Testis (tissue), 3 donors: ENCODE data around the gene BCL11B. TPM values are rescaled to one million over a fixed set of nuclear protein-coding genes. Genes with fewer than 3 reads are reported as not detected.

Experiments used
- DNase-seq: peaks from one replicate; pipeline ENCODE4 v3.0.0-alpha.2; 2019
- H3K27ac ChIP-seq, 2 donors: fragments of 200-600 bp; sonication (generic); one replicate each; pipeline ENCODE4 v1.5.1; 2019
- H3K27me3 ChIP-seq: fragments of 200-600 bp; sonication (generic); one replicate; pipeline ENCODE4 v1.5.1; 2019
- H3K36me3 ChIP-seq: fragments of 200-600 bp; sonication (generic); one replicate; pipeline ENCODE4 v1.5.1; 2017; ENCODE audit warnings: low read depth; ENCODE audit errors: missing control alignments
- H3K4me1 ChIP-seq: fragments of 200-600 bp; sonication (generic); one replicate; pipeline ENCODE4 v1.5.1; 2019
- H3K4me3 ChIP-seq, 2 donors: fragments of 200-600 bp; sonication (generic); one replicate each; pipeline ENCODE4 v1.5.1; 2017 to 2019
- H3K9me3 ChIP-seq: fragments of 200-600 bp; sonication (generic); one replicate; pipeline ENCODE4 v1.5.1; 2017
- POLR2A ChIP-seq: fragments of 450-650 bp; IDR thresholded peaks from one replicate; pipeline ENCODE4 v1.6.1; 2017; ENCODE audit warnings: antibody characterized with exemption, mild to moderate bottlenecking, moderate library complexity
- WGBS, 2 donors: methylation state at CpG; one replicate each; pipeline ENCODE4 v1.1.5; 2018; 5-methylcytosine and 5-hydroxymethylcytosine counted together
- intact Hi-C: fragments of 100-400 bp; cut with DNase I; formaldehyde crosslinking; loops from one replicate; pipeline ENCODE4 v1.15.1; 2023; ENCODE audit warnings: low total_unique reads
- polyA plus RNA-seq: library from polyadenylated mRNA; stranded (reverse); fragments of 350-450 nt; fragmentation: Illumina TruSeq; extraction: RNeasy Lipid Tissue Mini Kit (QIAGEN cat#74804); gene quantifications from one replicate; pipeline ENCODE4 v1.2.3, GENCODE V29; 2014; ENCODE audit warnings: low read depth, low replicate concordance; ENCODE audit not compliant: insufficient read depth
- total RNA-seq, 2 donors: library from RNA; depleted of rRNA; stranded (reverse); fragments of >200 nt; gene quantifications; one replicate each; pipeline ENCODE4 v1.2.3, GENCODE V29; 2016
- TF ChIP-seq, protein P1 (sequence below), 3 experiments: fragments of 450-650 bp in 2 of 3; fragments of 200-600 bp in 1 of 3; sonication (generic) in 1 of 3; IDR thresholded peaks; one replicate each; pipeline ENCODE4 v1.5.1; 2016 to 2019; ENCODE audit warnings: antibody characterized with exemption in 3 of 3, mild to moderate bottlenecking in 2 of 3, moderate library complexity in 1 of 3

Gene BCL11B
- total and polyA plus RNA-seq, 3 donors from 2014 or later, result 0.96 to 4.7 (median 4.4) TPM

GRCh38 chr14:99185436-99186068 is 86.4 kb downstream of the BCL11B start:
- H3K4me1 ChIP-seq, result no peaks in the 10 kb centered on the region
- H3K27me3 ChIP-seq, result no peaks in the 10 kb centered on the region
- WGBS, 2 donors, result 93 to 95% methylated on average over 15 to 16 of the region's 16 CpGs
- H3K9me3 ChIP-seq, result no peaks in the 10 kb centered on the region
- TF ChIP-seq, protein P1, sequence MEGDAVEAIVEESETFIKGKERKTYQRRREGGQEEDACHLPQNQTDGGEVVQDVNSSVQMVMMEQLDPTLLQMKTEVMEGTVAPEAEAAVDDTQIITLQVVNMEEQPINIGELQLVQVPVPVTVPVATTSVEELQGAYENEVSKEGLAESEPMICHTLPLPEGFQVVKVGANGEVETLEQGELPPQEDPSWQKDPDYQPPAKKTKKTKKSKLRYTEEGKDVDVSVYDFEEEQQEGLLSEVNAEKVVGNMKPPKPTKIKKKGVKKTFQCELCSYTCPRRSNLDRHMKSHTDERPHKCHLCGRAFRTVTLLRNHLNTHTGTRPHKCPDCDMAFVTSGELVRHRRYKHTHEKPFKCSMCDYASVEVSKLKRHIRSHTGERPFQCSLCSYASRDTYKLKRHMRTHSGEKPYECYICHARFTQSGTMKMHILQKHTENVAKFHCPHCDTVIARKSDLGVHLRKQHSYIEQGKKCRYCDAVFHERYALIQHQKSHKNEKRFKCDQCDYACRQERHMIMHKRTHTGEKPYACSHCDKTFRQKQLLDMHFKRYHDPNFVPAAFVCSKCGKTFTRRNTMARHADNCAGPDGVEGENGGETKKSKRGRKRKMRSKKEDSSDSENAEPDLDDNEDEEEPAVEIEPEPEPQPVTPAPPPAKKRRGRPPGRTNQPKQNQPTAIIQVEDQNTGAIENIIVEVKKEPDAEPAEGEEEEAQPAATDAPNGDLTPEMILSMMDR (IDR thresholded peaks at IDR 0.05), result no peak
- TF ChIP-seq POLR2A, result no peak
- no peak overlapping the region for H3K27ac ChIP-seq
- H3K36me3 ChIP-seq, result no peaks in the 10 kb centered on the region
- H3K4me3 ChIP-seq, result no peak overlapping the region
- intact Hi-C loops, result no loop called here
- no peak for DNase-seq

DNA sequence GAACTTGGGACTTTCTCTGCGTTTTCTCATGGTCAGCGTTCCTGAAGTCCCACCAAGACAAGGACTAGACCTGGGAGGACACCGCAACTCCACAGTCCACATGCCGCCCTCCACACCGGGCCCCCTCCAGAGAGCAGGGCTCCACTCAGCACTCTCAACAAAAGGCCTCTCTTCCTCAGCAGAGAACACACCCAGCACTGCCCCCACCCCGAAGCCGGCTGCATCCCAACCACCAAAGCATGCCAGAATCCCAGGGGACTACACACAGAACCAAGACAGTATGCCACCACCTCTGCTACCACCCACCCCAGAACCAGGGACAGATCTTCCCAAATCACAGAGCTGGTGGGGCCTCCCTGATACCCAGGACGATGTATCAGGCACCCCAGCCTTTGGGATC is 88.3 kb downstream of the BCL11B start:
- no peak overlapping the region for H3K27ac ChIP-seq
- H3K27me3 ChIP-seq, result no peaks in the 10 kb centered on the region
- no peak overlapping the region for H3K4me3 ChIP-seq
- no peak for TF ChIP-seq POLR2A
- TF ChIP-seq, protein P1 (IDR thresholded peaks at IDR 0.05), result no peak
- intact Hi-C loops, result no loop called here
- no peaks in the 10 kb centered on the region for H3K9me3 ChIP-seq
- H3K36me3 ChIP-seq, result no peaks in the 10 kb centered on the region
- 89 to 90% methylated on average over 8 of the region's 8 CpGs for WGBS, 2 donors
- no peak for DNase-seq
- H3K4me1 ChIP-seq, result peaks cover under 1% of the 10 kb centered on the region

- 96% methylated on average over 10 to 12 of the region's 12 CpGs for WGBS, 2 donors
- DNase-seq, result no peak
- H3K27me3 ChIP-seq, result no peaks in the 10 kb centered on the region
- no peak overlapping the region for H3K27ac ChIP-seq
- no peak overlapping the region for H3K4me3 ChIP-seq
- no peak for TF ChIP-seq POLR2A
- TF ChIP-seq, protein P1 (IDR thresholded peaks at IDR 0.05), result no peak
- no peaks in the 10 kb centered on the region for H3K36me3 ChIP-seq
- intact Hi-C loops, result no loop called here
- peaks cover 5% of the 10 kb centered on the region for H3K4me1 ChIP-seq
- no peaks in the 10 kb centered on the region for H3K9me3 ChIP-seq
Observed at GRCh38 chr14:99183311-99183710, 88.7 kb downstream of the BCL11B start.

GRCh38 chr14:99182548-99183250 is 89.3 kb downstream of the BCL11B start:
- peaks cover 6% of the 10 kb centered on the region for H3K4me1 ChIP-seq
- intact Hi-C loops, result no loop called here
- no peak for TF ChIP-seq POLR2A
- TF ChIP-seq, protein P1 (IDR thresholded peaks at IDR 0.05), result no peak
- H3K27ac ChIP-seq, result no peak overlapping the region
- no peaks in the 10 kb centered on the region for H3K36me3 ChIP-seq
- DNase-seq, result no peak
- H3K4me3 ChIP-seq, result no peak overlapping the region
- no peaks in the 10 kb centered on the region for H3K9me3 ChIP-seq
- WGBS, 2 donors, result 94 to 96% methylated on average over 6 of the region's 6 CpGs
- H3K27me3 ChIP-seq, result no peaks in the 10 kb centered on the region
